ENCODE results near the gene PDLIM7.

DNA sequence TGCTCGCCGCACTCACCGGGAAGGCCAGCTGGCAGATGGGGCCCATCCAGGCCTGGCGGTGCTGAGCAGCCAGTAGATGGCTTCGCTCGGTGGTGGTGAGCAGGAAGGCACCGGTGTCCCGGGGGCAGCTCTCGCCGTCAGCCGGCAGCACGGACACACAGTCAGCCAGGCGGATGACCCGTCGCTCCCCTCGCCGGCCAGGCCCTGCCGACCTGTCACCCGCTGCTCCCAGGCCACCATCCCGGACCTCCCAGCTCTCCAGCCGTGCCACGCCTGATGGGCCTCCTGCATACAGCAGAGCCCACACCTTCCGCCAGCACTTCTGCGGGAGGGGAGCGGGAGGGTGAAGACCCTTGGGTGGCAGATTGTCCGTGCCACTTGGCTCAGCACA, 10.8 kb upstream of the PDLIM7 start:
- TF ChIP-seq POLR2AphosphoS5 (IDR thresholded peaks at IDR 0.05; ENCODE audit: low read depth): no peak; the same call in 1 of the 2 replicates
- TF ChIP-seq, protein P1, sequence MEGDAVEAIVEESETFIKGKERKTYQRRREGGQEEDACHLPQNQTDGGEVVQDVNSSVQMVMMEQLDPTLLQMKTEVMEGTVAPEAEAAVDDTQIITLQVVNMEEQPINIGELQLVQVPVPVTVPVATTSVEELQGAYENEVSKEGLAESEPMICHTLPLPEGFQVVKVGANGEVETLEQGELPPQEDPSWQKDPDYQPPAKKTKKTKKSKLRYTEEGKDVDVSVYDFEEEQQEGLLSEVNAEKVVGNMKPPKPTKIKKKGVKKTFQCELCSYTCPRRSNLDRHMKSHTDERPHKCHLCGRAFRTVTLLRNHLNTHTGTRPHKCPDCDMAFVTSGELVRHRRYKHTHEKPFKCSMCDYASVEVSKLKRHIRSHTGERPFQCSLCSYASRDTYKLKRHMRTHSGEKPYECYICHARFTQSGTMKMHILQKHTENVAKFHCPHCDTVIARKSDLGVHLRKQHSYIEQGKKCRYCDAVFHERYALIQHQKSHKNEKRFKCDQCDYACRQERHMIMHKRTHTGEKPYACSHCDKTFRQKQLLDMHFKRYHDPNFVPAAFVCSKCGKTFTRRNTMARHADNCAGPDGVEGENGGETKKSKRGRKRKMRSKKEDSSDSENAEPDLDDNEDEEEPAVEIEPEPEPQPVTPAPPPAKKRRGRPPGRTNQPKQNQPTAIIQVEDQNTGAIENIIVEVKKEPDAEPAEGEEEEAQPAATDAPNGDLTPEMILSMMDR (IDR thresholded peaks at IDR 0.05; ENCODE audit: insufficient read depth, low read length): no peak

Measured in HL-60 (cell line).